Measurements from ENCODE around the gene TPRG1.

Gene TPRG1

DNA sequence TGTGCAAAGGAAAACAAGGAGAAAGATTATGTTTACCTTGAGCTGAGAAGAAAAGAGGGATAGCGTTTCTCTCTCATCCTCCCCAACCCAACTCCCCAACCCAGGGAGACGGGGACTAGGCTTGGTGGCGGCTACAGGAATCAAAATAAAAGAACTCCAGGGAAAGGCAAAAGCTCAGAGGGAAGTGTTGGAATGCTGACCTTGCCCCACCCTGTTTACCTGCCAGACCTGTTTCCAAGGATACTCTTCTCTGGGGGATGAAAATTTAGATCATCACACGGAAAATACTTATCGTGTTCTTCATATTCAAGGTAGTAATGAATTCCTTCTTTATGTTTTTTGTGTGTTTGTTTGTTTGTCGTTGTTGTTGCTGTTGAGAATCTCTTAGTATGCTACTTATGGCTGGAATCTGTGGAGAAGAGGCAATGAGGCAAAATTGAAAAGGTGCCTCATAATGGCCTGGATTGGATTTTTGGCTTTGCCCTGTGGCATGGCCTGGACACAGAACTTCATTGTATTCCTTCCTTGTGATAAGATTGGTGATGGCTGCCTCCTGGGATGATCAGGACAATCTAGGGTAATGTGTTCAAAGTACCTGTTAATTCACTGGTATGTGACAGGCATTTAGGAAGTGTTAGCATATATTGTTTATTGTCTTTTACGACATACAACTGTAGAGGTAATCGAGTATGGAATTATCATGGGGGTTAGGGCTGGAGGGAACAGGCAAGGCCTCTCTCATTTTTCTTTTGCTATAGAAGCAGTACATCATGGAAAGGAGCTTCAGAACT, 11.1 kb upstream of the TPRG1 start:
- DNase-seq (ENCODE audit: low spot score) = no peak
- Histone ChIP-seq H3K27ac (no peak overlapping the region), H3K4me3 (no peak overlapping the region)
- TF ChIP-seq, protein P1, sequence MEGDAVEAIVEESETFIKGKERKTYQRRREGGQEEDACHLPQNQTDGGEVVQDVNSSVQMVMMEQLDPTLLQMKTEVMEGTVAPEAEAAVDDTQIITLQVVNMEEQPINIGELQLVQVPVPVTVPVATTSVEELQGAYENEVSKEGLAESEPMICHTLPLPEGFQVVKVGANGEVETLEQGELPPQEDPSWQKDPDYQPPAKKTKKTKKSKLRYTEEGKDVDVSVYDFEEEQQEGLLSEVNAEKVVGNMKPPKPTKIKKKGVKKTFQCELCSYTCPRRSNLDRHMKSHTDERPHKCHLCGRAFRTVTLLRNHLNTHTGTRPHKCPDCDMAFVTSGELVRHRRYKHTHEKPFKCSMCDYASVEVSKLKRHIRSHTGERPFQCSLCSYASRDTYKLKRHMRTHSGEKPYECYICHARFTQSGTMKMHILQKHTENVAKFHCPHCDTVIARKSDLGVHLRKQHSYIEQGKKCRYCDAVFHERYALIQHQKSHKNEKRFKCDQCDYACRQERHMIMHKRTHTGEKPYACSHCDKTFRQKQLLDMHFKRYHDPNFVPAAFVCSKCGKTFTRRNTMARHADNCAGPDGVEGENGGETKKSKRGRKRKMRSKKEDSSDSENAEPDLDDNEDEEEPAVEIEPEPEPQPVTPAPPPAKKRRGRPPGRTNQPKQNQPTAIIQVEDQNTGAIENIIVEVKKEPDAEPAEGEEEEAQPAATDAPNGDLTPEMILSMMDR (IDR thresholded peaks at IDR 0.05) = no peak

DNA sequence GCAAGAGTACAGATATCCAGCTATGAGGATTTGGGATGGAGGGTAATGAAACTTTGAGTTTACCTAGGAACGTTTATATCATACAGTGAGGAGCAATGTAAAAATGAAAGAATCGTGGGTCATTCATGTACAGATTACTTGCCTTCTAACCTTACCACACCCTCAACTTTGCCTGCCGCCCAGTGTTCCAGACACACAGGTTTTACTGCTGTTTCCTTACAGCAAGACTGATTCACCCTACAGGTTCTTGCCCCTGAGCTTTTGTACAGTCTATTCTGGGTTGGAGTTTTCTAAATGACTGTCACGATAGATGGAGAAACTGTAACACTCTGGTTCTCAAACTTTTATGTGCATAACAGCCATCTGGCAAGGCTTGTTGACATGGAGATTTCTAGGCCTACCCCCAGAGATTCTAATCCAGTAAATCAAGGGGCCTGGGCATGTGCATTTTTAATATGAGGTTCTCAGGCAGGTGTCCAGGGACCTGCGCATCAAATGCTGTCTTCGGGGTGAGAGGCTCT, 6.6 kb upstream of the TPRG1 start:
- TF ChIP-seq, protein P1 (IDR thresholded peaks at IDR 0.05) = no peak
- H3K4me3 ChIP-seq = no peak overlapping the region
- no peak for DNase-seq (ENCODE audit: low spot score)
- no peak overlapping the region for H3K27ac ChIP-seq

GRCh38 chr3:189166321-189166720, 5.5 kb upstream of the TPRG1 start:
- DNase-seq (ENCODE audit: low spot score) = no peak
- TF ChIP-seq, protein P1 (IDR thresholded peaks at IDR 0.05) = no peak
- H3K4me3 ChIP-seq = no peak overlapping the region
- H3K27ac ChIP-seq = no peak overlapping the region

DNA sequence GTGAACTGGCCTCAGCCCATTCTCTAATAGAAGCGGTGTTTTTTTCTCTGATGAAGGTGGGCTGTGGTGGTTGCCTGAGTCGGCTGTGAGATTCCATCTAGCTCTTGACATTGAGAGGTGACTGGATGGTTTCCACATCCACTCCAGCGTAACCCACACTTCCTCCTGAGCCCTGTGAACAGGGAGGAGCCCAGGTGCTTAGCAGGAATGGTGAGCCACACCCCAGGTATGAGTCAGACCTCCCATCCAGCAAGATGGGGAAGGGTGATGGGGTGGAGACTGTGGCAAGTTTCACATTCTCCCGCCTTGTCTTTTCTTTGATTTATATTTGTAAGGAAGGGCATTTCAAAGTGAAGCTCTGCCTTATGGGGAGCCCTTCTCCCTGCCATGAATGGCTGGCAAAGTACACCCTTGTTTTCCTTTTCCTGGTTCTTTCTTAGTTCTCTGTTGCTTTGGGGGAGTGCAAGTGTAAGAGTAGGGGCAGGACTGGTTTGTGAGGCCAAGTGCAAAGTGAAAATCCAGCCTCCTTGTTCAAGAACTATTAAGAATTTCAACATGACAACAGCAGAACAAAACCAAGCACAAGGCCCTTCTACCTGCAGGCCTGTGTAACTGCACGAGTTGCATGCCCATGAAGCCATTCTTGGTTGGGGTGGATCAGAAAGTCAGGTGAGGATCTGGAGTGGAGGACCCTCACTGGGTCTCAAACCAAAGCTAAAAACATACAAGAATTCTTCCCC, 4.6 kb upstream of the TPRG1 start:
- Histone ChIP-seq H3K27ac (no peak overlapping the region), H3K4me3 (no peak overlapping the region)
- no peak for DNase-seq (ENCODE audit: low spot score)
- TF ChIP-seq, protein P1 (IDR thresholded peaks at IDR 0.05) = no peak

DNA sequence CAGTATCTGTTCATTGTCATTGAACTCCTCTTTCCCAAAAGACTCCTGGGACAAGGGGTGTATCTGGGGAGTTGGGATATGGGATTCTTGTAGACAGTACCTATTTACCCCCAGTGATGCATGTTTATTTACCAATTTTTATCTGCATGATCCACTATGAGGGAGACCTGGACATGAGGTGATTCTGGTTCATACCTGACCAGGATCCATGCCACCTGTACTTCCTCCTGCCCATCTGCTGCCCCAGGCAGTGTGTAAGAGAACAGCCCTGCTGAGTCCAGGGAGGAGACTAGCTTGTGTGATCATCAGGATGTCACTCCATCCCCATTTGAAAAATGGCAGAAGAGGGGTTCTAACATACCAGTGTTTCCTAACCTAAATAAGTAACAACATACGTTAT, 3.1 kb upstream of the TPRG1 start:
- no peak for DNase-seq (ENCODE audit: low spot score)
- Histone ChIP-seq H3K27ac (no peak overlapping the region), H3K4me3 (no peak overlapping the region)
- TF ChIP-seq, protein P1 (IDR thresholded peaks at IDR 0.05) = no peak

GRCh38 chr3:189169728-189170127, 2.0 kb upstream of the TPRG1 start:
- no peak overlapping the region for H3K27ac ChIP-seq
- TF ChIP-seq, protein P1 (IDR thresholded peaks at IDR 0.05) = no peak
- H3K4me3 ChIP-seq = no peak overlapping the region
- DNase-seq (ENCODE audit: low spot score) = no peak

Data from coronary artery (tissue), 2 donors.